GM19463 (cell line): ENCODE measurements around the gene METTL22.

ENCODE experiments used
- ATAC-seq: cut with Tn5 transposase; IDR thresholded peaks from one replicate; pipeline ENCODE4 v1.9.1; 2021; ENCODE audit warnings: mild to moderate bottlenecking, moderate library complexity; ENCODE audit not compliant: unreplicated experiment

Gene METTL22

GRCh38 chr16:8686879-8687278, 65.4 kb downstream of the METTL22 start:
- no peak for ATAC-seq

- ATAC-seq, result no peak
Measured at GRCh38 chr16:8689686-8690085, 68.2 kb downstream of the METTL22 start.

- ATAC-seq, result no peak
Measured at GRCh38 chr16:8691728-8692127, 70.2 kb downstream of the METTL22 start.

GRCh38 chr16:8694795-8695728, 73.6 kb downstream of the METTL22 start:
- no peak for ATAC-seq

DNA sequence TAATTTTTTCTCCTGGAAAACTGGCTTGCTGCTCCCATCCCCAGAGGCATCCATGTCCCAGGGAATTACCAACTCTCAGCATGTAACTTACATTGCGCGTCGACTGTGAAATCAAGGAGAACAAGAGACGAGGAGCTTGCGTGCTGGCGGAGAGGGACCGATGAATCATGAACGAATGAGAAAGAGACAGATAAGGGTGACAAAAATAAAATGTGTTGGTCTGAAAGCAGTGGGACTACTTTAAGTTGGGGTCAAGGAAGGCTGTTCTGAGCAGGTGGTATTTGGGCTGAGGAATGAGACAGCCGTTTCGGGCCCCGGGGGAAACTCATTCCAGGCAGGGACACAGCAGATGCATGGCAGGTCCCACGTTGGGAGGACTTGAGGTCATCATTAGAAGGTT, 75.4 kb downstream of the METTL22 start:
- ATAC-seq, result no peak

- ATAC-seq, result no peak
Measured at GRCh38 chr16:8697965-8698364, 76.5 kb downstream of the METTL22 start.
